Smooth muscle cell (in vitro differentiated cells): ENCODE measurements around the gene HNRNPH1. TPM values are rescaled to one million over a fixed set of nuclear protein-coding genes. Genes with fewer than 3 reads are reported as not detected.
A peak's percentile ranks its signal among the peaks of the same experiment; 100 is the strongest.

ENCODE experiments used
- DNase-seq: peaks from one replicate; lab custom pipeline; 2025; ENCODE audit not compliant: unreplicated experiment; lab: John Stamatoyannopoulos, UW
- H2AFZ ChIP-seq: fragments of 200-600 bp; sonication (generic); 2 replicates; pipeline ENCODE4 v1.6.0; 2016; ENCODE audit warnings: antibody characterized with exemption, low read depth, mild to moderate bottlenecking
- H3F3A ChIP-seq: fragments of 200-600 bp; sonication (generic); 2 replicates; pipeline ENCODE4 v1.6.0; 2017; ENCODE audit warnings: antibody characterized with exemption, low read depth
- H3K27ac ChIP-seq: fragments of 200-600 bp; sonication (generic); 2 replicates; pipeline ENCODE4 v1.5.1; 2016; ENCODE audit warnings: low read depth, mild to moderate bottlenecking
- H3K27me3 ChIP-seq: fragments of 200-600 bp; sonication (generic); 2 replicates; pipeline ENCODE4 v1.6.1; 2016; ENCODE audit warnings: low read depth, mild to moderate bottlenecking
- H3K36me3 ChIP-seq: fragments of 200-600 bp; sonication (generic); 2 replicates; pipeline ENCODE4 v1.5.1; 2016; ENCODE audit warnings: low read depth
- H3K4me1 ChIP-seq: fragments of 200-600 bp; sonication (generic); 2 replicates; pipeline ENCODE4 v1.5.1; 2016; ENCODE audit warnings: low read depth
- H3K4me2 ChIP-seq: fragments of 200-600 bp; sonication (generic); 2 replicates; pipeline ENCODE4 v1.6.0; 2016; ENCODE audit warnings: mild to moderate bottlenecking
- H3K4me3 ChIP-seq: fragments of 200-600 bp; sonication (generic); 2 replicates; pipeline ENCODE4 v1.5.1; 2016; ENCODE audit warnings: mild to moderate bottlenecking
- H3K79me2 ChIP-seq: fragments of 200-600 bp; sonication (generic); 2 replicates; pipeline ENCODE4 v1.6.0; 2016; ENCODE audit warnings: low read depth, mild to moderate bottlenecking
- H3K9ac ChIP-seq: fragments of 200-600 bp; sonication (generic); 2 replicates; pipeline ENCODE4 v1.6.0; 2016; ENCODE audit warnings: low read depth
- H3K9me3 ChIP-seq: fragments of 200-600 bp; sonication (generic); replicated peaks from 2 replicates; pipeline ENCODE4 v1.5.1; 2016; ENCODE audit warnings: low read depth
- H4K20me1 ChIP-seq: fragments of 200-600 bp; sonication (generic); 2 replicates; pipeline ENCODE4 v1.6.0; 2016; ENCODE audit warnings: low read depth
- WGBS: methylation state at CpG from one replicate; pipeline ENCODE4 v1.1.7; 2016; ENCODE audit warnings: low lambda C conversion rate; 5-methylcytosine and 5-hydroxymethylcytosine counted together
- polyA plus RNA-seq: library from polyadenylated mRNA; unstranded; fragments of >200 nt; fragmentation: Nextera tagmentation; extraction: Ambion mirVana; gene quantifications from 2 replicates; pipeline ENCODE4 v1.2.1, GENCODE V29; 2016
- total RNA-seq: library from RNA; depleted of rRNA; stranded (reverse); fragments of >200 nt; gene quantifications from 2 replicates; pipeline ENCODE4 v1.2.3, GENCODE V29; 2014
- TF ChIP-seq, protein P1 (sequence below): fragments of 200-600 bp; sonication (generic); IDR thresholded peaks from 2 replicates; pipeline ENCODE4 v1.5.1; 2017; ENCODE audit warnings: borderline replicate concordance, mild to moderate bottlenecking, antibody characterized with exemption; ENCODE audit not compliant: insufficient read depth, poor library complexity, severe bottlenecking

HNRNPH1 gene
- total and polyA plus RNA-seq, 2 experiments from 2014 or later: 60.9 to 384 TPM

DNA sequence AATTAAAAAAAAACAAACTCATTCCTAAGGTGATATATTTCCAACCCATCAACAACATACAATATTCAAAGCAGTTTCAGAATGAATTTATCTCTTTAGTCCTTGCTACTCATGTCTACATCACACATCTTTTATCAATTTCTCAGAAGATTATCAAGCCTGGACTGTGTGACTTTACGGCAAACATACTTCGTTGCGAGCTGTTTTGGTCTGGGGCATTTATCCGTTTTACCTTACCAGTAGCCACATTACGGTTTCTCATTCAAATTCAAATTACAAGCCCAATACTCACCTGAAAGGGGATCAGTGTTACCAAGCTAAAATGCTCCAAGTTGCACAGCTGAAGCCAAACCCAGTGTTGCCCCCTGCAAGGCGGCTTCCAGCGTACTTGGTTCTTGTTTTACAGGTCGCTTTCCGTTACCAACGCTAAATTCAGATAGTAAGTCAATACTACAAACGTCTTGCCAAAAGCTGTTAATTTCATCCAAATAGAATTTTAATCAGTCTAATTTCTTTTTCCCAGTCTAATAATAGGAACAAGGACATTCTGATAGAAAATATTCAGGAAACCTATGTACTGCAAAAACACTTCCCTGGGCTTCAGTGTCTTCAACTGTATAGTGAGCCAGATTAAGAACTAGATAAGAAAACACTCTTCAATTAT, 1.8 kb downstream of the HNRNPH1 start:
- TF ChIP-seq, protein P1, sequence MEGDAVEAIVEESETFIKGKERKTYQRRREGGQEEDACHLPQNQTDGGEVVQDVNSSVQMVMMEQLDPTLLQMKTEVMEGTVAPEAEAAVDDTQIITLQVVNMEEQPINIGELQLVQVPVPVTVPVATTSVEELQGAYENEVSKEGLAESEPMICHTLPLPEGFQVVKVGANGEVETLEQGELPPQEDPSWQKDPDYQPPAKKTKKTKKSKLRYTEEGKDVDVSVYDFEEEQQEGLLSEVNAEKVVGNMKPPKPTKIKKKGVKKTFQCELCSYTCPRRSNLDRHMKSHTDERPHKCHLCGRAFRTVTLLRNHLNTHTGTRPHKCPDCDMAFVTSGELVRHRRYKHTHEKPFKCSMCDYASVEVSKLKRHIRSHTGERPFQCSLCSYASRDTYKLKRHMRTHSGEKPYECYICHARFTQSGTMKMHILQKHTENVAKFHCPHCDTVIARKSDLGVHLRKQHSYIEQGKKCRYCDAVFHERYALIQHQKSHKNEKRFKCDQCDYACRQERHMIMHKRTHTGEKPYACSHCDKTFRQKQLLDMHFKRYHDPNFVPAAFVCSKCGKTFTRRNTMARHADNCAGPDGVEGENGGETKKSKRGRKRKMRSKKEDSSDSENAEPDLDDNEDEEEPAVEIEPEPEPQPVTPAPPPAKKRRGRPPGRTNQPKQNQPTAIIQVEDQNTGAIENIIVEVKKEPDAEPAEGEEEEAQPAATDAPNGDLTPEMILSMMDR: no peak
- Histone ChIP-seq H3K4me1 (peaks cover 34% of the 10 kb centered on the region), H3K9ac (peak overlapping the region; percentile 99), H3K4me2 (peak overlapping the region; percentile 92), H3K36me3 (peaks cover 20% of the 10 kb centered on the region), H2AFZ (no peak overlapping the region), H3K27ac (peak overlapping the region; percentile 88), H3K79me2 (peaks cover 66% of the 10 kb centered on the region), H3K27me3 (no peaks in the 10 kb centered on the region), H3K4me3 (peak overlapping the region; percentile 73), H3F3A (peaks cover 42% of the 10 kb centered on the region), H4K20me1 (peaks cover 64% of the 10 kb centered on the region), H3K9me3 (no peaks in the 10 kb centered on the region)
- DNase-seq: no peak
- 6% methylated on average over 11 of the region's 11 CpGs for WGBS

DNA sequence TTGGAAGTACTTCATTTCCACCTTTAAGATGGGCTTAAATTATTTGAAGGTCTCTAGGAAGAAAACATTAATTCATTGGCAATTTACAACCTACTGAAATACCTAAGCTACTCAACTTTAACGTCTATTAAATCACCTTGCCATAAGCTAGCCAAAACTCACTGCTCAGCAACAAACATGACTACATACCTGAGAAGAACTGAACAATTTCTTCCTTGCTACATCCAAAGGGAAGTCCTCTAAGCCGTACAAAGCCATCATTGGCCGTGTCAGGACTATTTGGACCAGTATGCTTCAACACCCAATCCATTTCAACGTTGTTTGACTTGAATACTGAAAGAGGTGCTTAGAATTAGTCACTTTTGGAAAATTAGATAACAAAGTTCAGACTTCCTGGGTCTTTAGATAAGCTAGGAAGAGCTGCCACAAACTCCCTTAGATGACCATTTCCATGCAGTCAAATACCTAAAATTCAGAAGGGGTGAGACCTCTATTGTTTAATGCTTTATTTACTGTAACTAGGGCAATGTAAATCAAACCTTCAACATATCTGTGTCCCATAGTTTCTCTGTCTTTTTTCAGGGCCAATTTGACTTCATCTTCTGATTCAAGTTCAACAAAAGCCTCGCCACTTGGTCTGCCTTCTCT, 2.6 kb downstream of the HNRNPH1 start:
- Histone ChIP-seq H3K4me3 (peak overlapping the region; percentile 73), H3K27me3 (no peaks in the 10 kb centered on the region), H4K20me1 (peaks cover 72% of the 10 kb centered on the region), H3K9ac (peak overlapping the region; percentile 99), H3K79me2 (peaks cover 75% of the 10 kb centered on the region), H3K27ac (peak overlapping the region; percentile 88), H2AFZ (no peak overlapping the region), H3K9me3 (no peaks in the 10 kb centered on the region), H3K36me3 (peaks cover 29% of the 10 kb centered on the region), H3K4me1 (peaks cover 34% of the 10 kb centered on the region), H3K4me2 (peak overlapping the region; percentile 92), H3F3A (peaks cover 51% of the 10 kb centered on the region)
- WGBS: 22% methylated on average over 5 of the region's 5 CpGs
- no peak for DNase-seq
- TF ChIP-seq, protein P1: no peak

DNA sequence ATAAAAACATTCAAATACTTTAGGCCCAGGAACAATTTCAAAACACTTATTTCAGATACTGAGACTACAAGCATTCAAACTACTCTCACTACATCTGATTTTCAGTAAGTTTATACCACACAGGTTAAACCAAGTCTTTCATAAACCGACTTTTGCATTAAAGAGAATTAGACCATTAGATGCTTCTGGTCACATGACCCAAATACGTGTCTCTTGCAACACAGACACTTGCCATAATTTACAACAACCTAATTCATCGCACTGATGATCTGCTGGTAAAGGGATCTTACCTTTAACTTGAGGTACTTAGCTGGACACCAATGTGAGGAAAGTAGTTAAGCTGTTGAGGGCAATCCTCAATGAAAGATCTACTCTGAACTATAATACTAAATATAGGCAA, 3.2 kb downstream of the HNRNPH1 start:
- 33% methylated on average over 3 of the region's 3 CpGs for WGBS
- peak overlapping the region; percentile 99 for H3K9ac ChIP-seq
- peak overlapping the region; percentile 92 for H3K4me2 ChIP-seq
- H3K9me3 ChIP-seq: no peaks in the 10 kb centered on the region
- peaks cover 34% of the 10 kb centered on the region for H3K36me3 ChIP-seq
- no peaks in the 10 kb centered on the region for H3K27me3 ChIP-seq
- H3K27ac ChIP-seq: peak overlapping the region; percentile 88
- peaks cover 80% of the 10 kb centered on the region for H3K79me2 ChIP-seq
- DNase-seq: no peak
- no peak overlapping the region for H2AFZ ChIP-seq
- peaks cover 78% of the 10 kb centered on the region for H4K20me1 ChIP-seq
- TF ChIP-seq, protein P1: no peak
- H3K4me1 ChIP-seq: peaks cover 34% of the 10 kb centered on the region
- H3F3A ChIP-seq: peaks cover 56% of the 10 kb centered on the region
- H3K4me3 ChIP-seq: peak overlapping the region; percentile 73
